Adrenal gland (tissue), 12 donors: Measurements from ENCODE around the gene DCTD. TPM values are rescaled to one million over a fixed set of nuclear protein-coding genes. Genes with fewer than 3 reads are reported as not detected.

Experiments used
- DNase-seq, 7 donors: peaks; one replicate each; pipeline ENCODE4 v3.0.0-alpha.2; 2019 to 2020
- H3K27ac ChIP-seq, 5 donors: fragments of 200-600 bp; sonication (generic) in 4 of 5; 1 replicate in 3 of 5; 2 replicates in 2 of 5; pipeline versions ENCODE4 v1.5.1 to v1.8.0; 2016 to 2020; ENCODE audit warnings: mild to moderate bottlenecking in 1 of 5
- H3K27me3 ChIP-seq: fragments of 200-600 bp; 2 replicates; pipeline ENCODE4 v1.8.0; 2021
- H3K36me3 ChIP-seq, 2 donors: fragments of 200-600 bp; replicated peaks in 1 of 2; 1 replicate in 1 of 2; 2 replicates in 1 of 2; pipeline versions ENCODE4 v1.5.1 to v1.8.0; 2018 to 2022
- H3K4me1 ChIP-seq, 2 donors: fragments of 200-600 bp; replicated peaks in 1 of 2; 1 replicate in 1 of 2; 2 replicates in 1 of 2; pipeline versions ENCODE4 v1.5.1 to v1.8.0; 2018 to 2021
- H3K4me3 ChIP-seq, 4 donors: fragments of 200-600 bp; sonication (generic) in 3 of 4; one replicate each; pipeline ENCODE4 v1.5.1; 2016 to 2018
- H3K9me3 ChIP-seq, 3 donors: fragments of 200-600 bp; sonication (generic) in 1 of 3; replicated peaks in 1 of 3; 1 replicate in 2 of 3; 2 replicates in 1 of 3; pipeline versions ENCODE4 v1.5.1 to v1.8.0; 2016 to 2021
- POLR2A ChIP-seq, 2 donors: fragments of 450-650 bp; IDR thresholded peaks; one replicate each; pipeline ENCODE4 v1.6.1; 2017; ENCODE audit warnings: antibody characterized with exemption in 2 of 2, mild to moderate bottlenecking in 2 of 2, moderate library complexity in 1 of 2
- WGBS, 4 donors: extraction: QIAGEN DNeasy Blood & Tissue Kit in 2 of 4; methylation state at CpG; one replicate each; pipeline versions ENCODE4 v1.1.5 to v1.1.7; 2013 to 2017; 5-methylcytosine and 5-hydroxymethylcytosine counted together
- intact Hi-C, 2 donors: fragments of 100-400 bp; cut with DNase I; formaldehyde crosslinking; loops; one replicate each; pipeline versions ENCODE4 v1.14.1 to v1.15.0; 2022 to 2023
- polyA plus RNA-seq, 3 donors: library from polyadenylated mRNA; stranded (reverse); fragments of 200-250 nt in 2 of 3; fragments of 350-450 nt in 1 of 3; fragmentation: Illumina TruSeq in 1 of 3; extraction: RNeasy Lipid Tissue Mini Kit (QIAGEN cat#74804) in 1 of 3; gene quantifications; one replicate each; pipeline ENCODE4 v1.2.3, GENCODE V29; 2013 to 2014
- total RNA-seq, 9 donors: library from RNA; depleted of rRNA in 4 of 9; stranded (reverse); fragments of >200 nt in 4 of 9; fragments of 120-200 nt in 1 of 9; fragmentation: NEBNext Ultra II Directional in 1 of 9; extraction: Animal tissue kit (Norgen Biotek cat#: 25700) in 1 of 9; gene quantifications; one replicate each; pipeline versions ENCODE4 v1.1.0 to v1.2.4, GENCODE V29; 2013 to 2023
- TF ChIP-seq, protein P1 (sequence below), 6 experiments: fragments of 450-650 bp in 4 of 6; fragments of 200-600 bp in 2 of 6; sonication (generic) in 1 of 6; IDR thresholded peaks; 1 replicate in 5 of 6; 2 replicates in 1 of 6; pipeline versions ENCODE4 v1.5.1 to v1.8.0; 2016 to 2021; ENCODE audit warnings: antibody characterized with exemption in 6 of 6, mild to moderate bottlenecking in 2 of 6, moderate library complexity in 1 of 6
- donor health status: healthy with polysubstance abuse.
- donor health status: Bipolar disorder and iron deficiency.
- donor health status: DM: yes; HTN: yes; CAD: no.
- donor health status: DM: no; HTN: no; CAD: no.
- donor health status: DM: no; HTN: no; CAD: no.
- donor health status: DM: yes; HTN: yes; CAD: no.

DCTD gene
- total and polyA plus RNA-seq, 12 donors: 54.5 to 254 (median 126) TPM

GRCh38 chr4:182862921-182863320 lies 54.3 kb downstream of the DCTD start:
- no peak for TF ChIP-seq POLR2A (IDR thresholded peaks at IDR 0.05)
- TF ChIP-seq, protein P1, sequence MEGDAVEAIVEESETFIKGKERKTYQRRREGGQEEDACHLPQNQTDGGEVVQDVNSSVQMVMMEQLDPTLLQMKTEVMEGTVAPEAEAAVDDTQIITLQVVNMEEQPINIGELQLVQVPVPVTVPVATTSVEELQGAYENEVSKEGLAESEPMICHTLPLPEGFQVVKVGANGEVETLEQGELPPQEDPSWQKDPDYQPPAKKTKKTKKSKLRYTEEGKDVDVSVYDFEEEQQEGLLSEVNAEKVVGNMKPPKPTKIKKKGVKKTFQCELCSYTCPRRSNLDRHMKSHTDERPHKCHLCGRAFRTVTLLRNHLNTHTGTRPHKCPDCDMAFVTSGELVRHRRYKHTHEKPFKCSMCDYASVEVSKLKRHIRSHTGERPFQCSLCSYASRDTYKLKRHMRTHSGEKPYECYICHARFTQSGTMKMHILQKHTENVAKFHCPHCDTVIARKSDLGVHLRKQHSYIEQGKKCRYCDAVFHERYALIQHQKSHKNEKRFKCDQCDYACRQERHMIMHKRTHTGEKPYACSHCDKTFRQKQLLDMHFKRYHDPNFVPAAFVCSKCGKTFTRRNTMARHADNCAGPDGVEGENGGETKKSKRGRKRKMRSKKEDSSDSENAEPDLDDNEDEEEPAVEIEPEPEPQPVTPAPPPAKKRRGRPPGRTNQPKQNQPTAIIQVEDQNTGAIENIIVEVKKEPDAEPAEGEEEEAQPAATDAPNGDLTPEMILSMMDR (IDR thresholded peaks at IDR 0.05): no peak
- DNase-seq: no peak
- Histone ChIP-seq H3K27me3 (no peaks in the 10 kb centered on the region), H3K36me3 (no peaks in the 10 kb centered on the region), H3K9me3 (no peaks in the 10 kb centered on the region), H3K27ac (no peak overlapping the region), H3K4me3 (no peak overlapping the region), H3K4me1 (peaks cover 0 to 7% of the 10 kb centered on the region in 2 donors)
- 73 to 87% (median 82%) methylated on average over 8 to 12 of the region's 12 CpGs for WGBS, 4 donors
- intact Hi-C loops: no loop called here

- WGBS, 4 donors: 78 to 90% (median 86%) methylated on average over 16 to 17 of the region's 17 CpGs
- TF ChIP-seq POLR2A (IDR thresholded peaks at IDR 0.05): no peak
- TF ChIP-seq, protein P1 (IDR thresholded peaks at IDR 0.05): no peak
These were observed 54.9 kb downstream of the DCTD start for GRCh38 chr4:182862141-182862875.

DNA sequence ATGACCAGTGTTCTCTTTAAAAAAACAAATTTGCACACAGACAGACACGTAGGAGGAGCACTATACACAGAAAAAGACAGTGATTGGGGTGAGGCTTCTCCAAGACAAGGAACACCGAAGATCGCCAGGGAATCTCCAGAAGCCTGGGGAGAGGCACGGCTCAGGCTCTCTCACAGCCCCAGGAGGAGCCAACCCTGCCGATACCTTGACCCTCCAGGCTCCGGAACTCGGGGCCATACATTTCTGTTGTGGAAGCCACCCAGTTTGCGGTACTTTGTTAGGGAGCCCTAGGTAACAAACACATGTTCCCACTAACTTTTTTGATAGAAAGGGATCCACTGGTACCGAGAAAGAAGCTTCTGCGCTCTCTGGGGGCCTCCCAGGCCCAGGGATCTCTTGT lies 55.8 kb downstream of the DCTD start:
- DNase-seq: no peak
- TF ChIP-seq, protein P1 (IDR thresholded peaks at IDR 0.05): no peak
- TF ChIP-seq POLR2A (IDR thresholded peaks at IDR 0.05): no peak
- Histone ChIP-seq H3K27ac (no peak overlapping the region), H3K4me1 (peaks cover 0 to 7% of the 10 kb centered on the region in 2 donors), H3K27me3 (no peaks in the 10 kb centered on the region), H3K36me3 (no peaks in the 10 kb centered on the region), H3K4me3 (no peak overlapping the region), H3K9me3 (no peaks in the 10 kb centered on the region)
- WGBS, 4 donors: 85 to 88% (median 87%) methylated on average over 8 to 10 of the region's 10 CpGs
- intact Hi-C loops: no loop called here

More at GRCh38 chr4:182862141-182862875, 54.9 kb downstream of the DCTD start:
- no peaks in the 10 kb centered on the region for H3K27me3 ChIP-seq
- peaks cover 0 to 7% of the 10 kb centered on the region in 2 donors for H3K4me1 ChIP-seq
- H3K36me3 ChIP-seq: no peaks in the 10 kb centered on the region
- intact Hi-C loops: no loop called here
- no peak overlapping the region for H3K27ac ChIP-seq
- H3K9me3 ChIP-seq: no peaks in the 10 kb centered on the region
- no peak overlapping the region for H3K4me3 ChIP-seq
- no peak for DNase-seq

GRCh38 chr4:182859730-182860129 lies 57.5 kb downstream of the DCTD start:
- Histone ChIP-seq H3K27me3 (no peaks in the 10 kb centered on the region), H3K9me3 (no peaks in the 10 kb centered on the region), H3K27ac (no peak overlapping the region), H3K4me1 (peaks cover 0 to 7% of the 10 kb centered on the region in 2 donors), H3K4me3 (no peak overlapping the region), H3K36me3 (no peaks in the 10 kb centered on the region)
- DNase-seq: no peak
- intact Hi-C loops: no loop called here
- no peak for TF ChIP-seq POLR2A (IDR thresholded peaks at IDR 0.05)
- TF ChIP-seq, protein P1 (IDR thresholded peaks at IDR 0.05): no peak
- 92 to 100% (median 97%) methylated on average over 2 of the region's 2 CpGs for WGBS, 4 donors
